BLaER1 (cell line): ENCODE data around the gene SMYD3.

ENCODE experiments used
- H3K27ac ChIP-seq: shearing (Covaris generic); formaldehyde crosslinking; 2 replicates; pipeline ENCODE4 v1.8.1; 2022
- H3K27me3 ChIP-seq: shearing (Covaris generic); formaldehyde crosslinking; 2 replicates; pipeline ENCODE4 v1.8.1; 2022
- H3K36me3 ChIP-seq: shearing (Covaris generic); formaldehyde crosslinking; 2 replicates; pipeline ENCODE4 v1.8.1; 2022
- H3K4me1 ChIP-seq: shearing (Covaris generic); formaldehyde crosslinking; 2 replicates; pipeline ENCODE4 v1.8.1; 2022
- H3K4me2 ChIP-seq: shearing (Covaris generic); formaldehyde crosslinking; 2 replicates; pipeline ENCODE4 v1.8.1; 2022
- H3K4me3 ChIP-seq: shearing (Covaris generic); formaldehyde crosslinking; 2 replicates; pipeline ENCODE4 v1.8.1; 2022
- H3K9ac ChIP-seq: shearing (Covaris generic); formaldehyde crosslinking; 2 replicates; pipeline ENCODE4 v1.8.1; 2022
- H3K9me3 ChIP-seq: shearing (Covaris generic); formaldehyde crosslinking; 2 replicates; pipeline ENCODE4 v1.8.1; 2022
- H4K20me1 ChIP-seq: shearing (Covaris generic); formaldehyde crosslinking; 2 replicates; pipeline ENCODE4 v1.8.1; 2022
- Cebpa-rat ChIP-seq: shearing (Covaris generic); IDR thresholded peaks from 2 replicates; pipeline ENCODE4 v1.8.1; 2022

Gene SMYD3

DNA sequence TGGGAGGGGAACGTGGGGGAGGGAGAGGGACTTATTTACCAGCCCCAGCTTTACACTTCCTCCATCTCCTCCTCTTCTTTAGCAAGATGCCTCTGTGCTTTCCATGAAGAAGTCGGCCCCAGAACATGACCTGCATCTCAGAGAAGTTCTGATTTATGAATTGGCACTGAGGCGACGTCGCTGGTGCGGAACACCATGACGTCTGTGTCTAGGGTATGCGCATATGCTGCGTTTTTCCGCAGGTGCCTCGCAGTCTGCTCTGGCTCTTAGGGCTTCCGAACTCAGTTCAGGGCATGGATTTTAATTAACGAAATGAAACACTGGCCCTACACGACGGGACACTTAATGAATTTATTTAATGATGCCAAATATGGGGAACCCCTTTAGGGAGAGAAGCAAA lies 510.3 kb downstream of the SMYD3 start:
- no peaks in the 10 kb centered on the region for H3K36me3 ChIP-seq
- TF ChIP-seq Cebpa-rat = no peak

DNA sequence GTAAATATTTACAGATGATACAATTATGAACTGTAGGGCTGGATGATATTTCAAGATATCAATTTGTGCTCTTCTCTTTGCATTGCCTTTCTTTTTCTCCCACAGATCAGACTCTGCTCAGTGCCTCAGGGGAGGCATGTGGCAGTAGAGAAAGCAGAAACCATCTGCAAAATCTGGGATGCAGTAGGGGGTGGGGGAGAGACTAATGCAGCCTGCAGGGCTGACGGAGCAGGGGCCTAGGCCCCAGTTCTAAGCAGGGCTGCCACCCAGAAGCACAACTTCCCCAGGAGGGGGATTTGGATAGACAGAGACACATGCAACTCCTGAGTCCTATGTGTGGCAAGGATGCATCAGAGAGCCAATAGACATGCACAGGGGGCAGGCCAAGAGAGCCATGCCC lies 511.6 kb downstream of the SMYD3 start:
- no peaks in the 10 kb centered on the region for H4K20me1 ChIP-seq
- H3K4me3 ChIP-seq = no peak overlapping the region
- H3K27me3 ChIP-seq = no peaks in the 10 kb centered on the region
- no peaks in the 10 kb centered on the region for H3K36me3 ChIP-seq
- no peaks in the 10 kb centered on the region for H3K9me3 ChIP-seq
- no peaks in the 10 kb centered on the region for H3K4me1 ChIP-seq
- H3K9ac ChIP-seq = no peak overlapping the region
- H3K27ac ChIP-seq = no peak overlapping the region
- no peak overlapping the region for H3K4me2 ChIP-seq
- no peak for TF ChIP-seq Cebpa-rat

More for the DNA sequence above, 510.3 kb downstream of the SMYD3 start:
- Histone ChIP-seq H3K27ac (no peak overlapping the region), H3K9me3 (no peaks in the 10 kb centered on the region), H3K4me2 (no peak overlapping the region), H4K20me1 (no peaks in the 10 kb centered on the region), H3K27me3 (no peaks in the 10 kb centered on the region), H3K9ac (no peak overlapping the region), H3K4me1 (no peaks in the 10 kb centered on the region), H3K4me3 (no peak overlapping the region)

DNA sequence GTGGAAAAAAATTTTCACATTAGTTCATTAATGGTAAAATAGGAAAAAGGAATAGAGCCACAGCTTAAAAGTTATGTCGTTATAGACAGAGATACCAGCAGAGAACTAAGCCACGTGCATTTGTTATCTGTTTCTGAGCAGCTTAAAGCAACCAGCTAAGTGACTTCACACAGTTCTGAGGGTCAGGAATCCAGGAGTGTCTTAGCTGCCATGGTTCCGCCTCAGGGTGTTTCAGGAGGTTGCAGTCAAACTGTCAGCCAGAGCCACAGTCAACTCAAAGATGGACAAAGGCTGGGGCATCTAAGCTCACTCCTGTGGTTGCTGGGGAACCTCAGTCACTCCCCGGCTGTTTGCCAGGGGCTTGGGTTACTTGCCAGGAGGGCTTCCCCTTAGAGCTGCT lies 515.8 kb downstream of the SMYD3 start:
- no peaks in the 10 kb centered on the region for H3K36me3 ChIP-seq
- no peaks in the 10 kb centered on the region; the same call in 1 of the 2 replicates for H3K9me3 ChIP-seq
- no peak overlapping the region for H3K9ac ChIP-seq
- no peak overlapping the region for H3K27ac ChIP-seq
- H4K20me1 ChIP-seq = no peaks in the 10 kb centered on the region
- TF ChIP-seq Cebpa-rat = no peak
- no peaks in the 10 kb centered on the region for H3K4me1 ChIP-seq
- no peak overlapping the region for H3K4me2 ChIP-seq
- H3K27me3 ChIP-seq = no peaks in the 10 kb centered on the region
- H3K4me3 ChIP-seq = no peak overlapping the region

DNA sequence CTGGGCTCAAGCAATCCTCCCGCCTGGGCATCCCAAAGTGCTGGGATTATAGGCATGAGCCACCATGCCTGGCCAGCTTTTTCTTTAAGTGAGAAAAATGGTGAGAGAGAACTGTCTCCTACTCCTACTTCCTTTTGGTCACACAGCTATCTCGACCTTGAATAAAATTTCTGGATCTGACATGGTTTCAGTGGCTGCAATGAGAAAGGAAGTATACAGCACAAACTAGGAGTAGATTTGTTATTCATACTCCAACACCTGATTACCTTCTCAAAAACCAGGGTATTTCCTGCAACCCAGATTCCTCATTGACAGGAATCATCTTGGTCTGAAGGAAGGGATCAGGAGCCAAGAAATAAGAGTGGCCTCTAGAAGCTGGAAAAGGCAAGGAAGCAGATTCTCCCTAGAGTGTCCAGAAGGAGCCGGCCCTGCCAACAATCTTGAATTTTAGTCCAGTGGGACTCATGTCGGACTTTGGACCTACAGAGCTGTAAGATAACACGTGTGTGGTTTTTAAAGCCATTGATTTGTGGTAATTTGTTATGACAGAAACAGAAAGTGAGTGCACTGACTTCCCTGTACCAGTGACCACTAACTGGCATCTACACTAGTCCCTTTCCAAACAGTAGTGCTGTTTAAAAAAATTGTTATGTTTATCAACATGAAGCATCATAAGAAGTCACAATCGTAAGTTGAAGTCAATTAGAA lies 516.6 kb downstream of the SMYD3 start:
- Histone ChIP-seq H3K9ac (no peak overlapping the region), H3K27me3 (no peaks in the 10 kb centered on the region), H3K4me3 (no peak overlapping the region), H3K9me3 (no peaks in the 10 kb centered on the region; the same call in 1 of the 2 replicates), H3K27ac (no peak overlapping the region), H3K4me2 (no peak overlapping the region), H4K20me1 (no peaks in the 10 kb centered on the region), H3K36me3 (no peaks in the 10 kb centered on the region), H3K4me1 (no peaks in the 10 kb centered on the region)
- TF ChIP-seq Cebpa-rat = no peak

DNA sequence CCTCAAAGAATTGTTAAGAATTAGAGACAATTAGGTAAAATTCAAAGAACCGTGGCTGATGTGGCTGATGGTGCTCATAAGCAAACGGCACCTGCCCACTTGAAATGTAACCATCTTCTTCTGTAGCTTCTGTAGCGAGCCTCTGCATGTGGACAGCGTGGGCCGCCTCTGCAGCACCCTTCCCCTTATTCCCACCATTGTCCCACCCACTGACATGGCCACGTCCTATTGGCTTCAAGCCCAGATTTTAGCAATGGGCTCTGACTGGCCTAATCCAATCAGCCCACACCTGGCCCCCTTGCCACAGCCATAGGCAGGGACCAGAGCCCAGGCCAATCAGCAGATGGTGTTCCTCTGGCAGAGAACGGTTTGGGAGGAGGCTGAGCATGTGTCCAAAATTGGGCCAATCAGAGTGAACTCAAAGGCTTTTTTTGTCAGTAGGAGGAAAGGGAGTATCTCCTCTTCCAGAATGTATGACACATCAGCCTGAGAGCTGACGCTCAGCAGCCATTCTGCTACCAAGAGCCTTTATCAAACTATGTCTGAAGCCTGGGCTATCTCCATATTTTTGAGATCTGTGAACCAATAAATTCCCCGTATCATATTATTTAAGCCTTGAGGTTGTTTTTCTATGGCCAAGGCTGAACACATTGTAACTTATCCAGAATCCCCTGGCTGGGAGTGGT lies 518.5 kb downstream of the SMYD3 start:
- no peak overlapping the region for H3K27ac ChIP-seq
- no peak for TF ChIP-seq Cebpa-rat
- no peaks in the 10 kb centered on the region for H3K36me3 ChIP-seq
- H3K9me3 ChIP-seq = no peaks in the 10 kb centered on the region; the same call in 1 of the 2 replicates
- no peaks in the 10 kb centered on the region for H4K20me1 ChIP-seq
- H3K4me2 ChIP-seq = no peak overlapping the region
- no peak overlapping the region for H3K9ac ChIP-seq
- H3K4me3 ChIP-seq = no peak overlapping the region
- H3K4me1 ChIP-seq = no peaks in the 10 kb centered on the region
- H3K27me3 ChIP-seq = no peaks in the 10 kb centered on the region

DNA sequence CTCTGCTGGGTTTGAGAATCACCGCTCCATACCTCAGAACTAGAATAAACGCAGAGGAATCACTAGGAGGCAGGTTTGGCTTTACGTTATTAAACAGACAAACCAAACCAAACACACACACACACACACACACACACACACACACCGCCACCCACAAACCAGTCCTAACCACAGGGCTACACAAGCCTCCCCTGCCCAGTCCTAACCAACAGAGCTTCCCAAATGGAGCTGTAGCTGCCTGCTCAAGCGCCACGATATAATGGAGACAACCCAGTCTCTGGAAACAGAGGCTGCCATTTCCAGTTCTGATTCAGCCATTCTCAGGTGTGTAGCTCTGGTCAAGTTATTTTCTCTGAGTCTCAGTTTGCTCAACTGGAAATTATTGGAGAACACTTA lies 519.1 kb downstream of the SMYD3 start:
- TF ChIP-seq Cebpa-rat = no peak

DNA sequence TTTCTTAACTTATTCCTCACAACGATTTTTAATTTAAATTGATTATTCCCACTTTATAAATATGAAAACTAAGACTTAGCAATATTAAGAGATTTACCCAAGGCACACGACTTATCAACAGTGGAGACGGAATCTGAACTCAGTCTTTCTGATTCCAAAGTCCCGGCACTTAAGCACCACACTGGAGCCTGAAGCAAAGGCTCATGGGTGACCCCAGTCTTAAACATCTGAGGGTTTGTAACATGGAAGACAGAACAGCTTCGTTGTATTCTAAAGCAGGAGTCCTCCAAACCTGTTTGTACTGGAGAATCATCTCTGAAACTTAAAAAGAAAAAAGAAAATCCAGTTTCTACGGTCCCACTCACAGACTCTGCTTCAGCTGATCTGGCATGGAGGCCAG lies 519.5 kb downstream of the SMYD3 start:
- no peak for TF ChIP-seq Cebpa-rat
- no peaks in the 10 kb centered on the region for H3K27me3 ChIP-seq
- no peaks in the 10 kb centered on the region for H3K36me3 ChIP-seq
- H3K9me3 ChIP-seq = no peaks in the 10 kb centered on the region; the same call in 1 of the 2 replicates
- no peaks in the 10 kb centered on the region for H3K4me1 ChIP-seq
- no peak overlapping the region for H3K4me3 ChIP-seq
- no peak overlapping the region for H3K4me2 ChIP-seq
- H3K27ac ChIP-seq = no peak overlapping the region
- no peak overlapping the region for H3K9ac ChIP-seq
- no peaks in the 10 kb centered on the region for H4K20me1 ChIP-seq

More for the DNA sequence above, 519.1 kb downstream of the SMYD3 start:
- H3K27me3 ChIP-seq = no peaks in the 10 kb centered on the region
- H3K4me1 ChIP-seq = no peaks in the 10 kb centered on the region
- H3K4me3 ChIP-seq = no peak overlapping the region
- no peak overlapping the region for H3K27ac ChIP-seq
- H3K4me2 ChIP-seq = no peak overlapping the region
- H3K9ac ChIP-seq = no peak overlapping the region
- no peaks in the 10 kb centered on the region for H4K20me1 ChIP-seq
- no peaks in the 10 kb centered on the region; the same call in 1 of the 2 replicates for H3K9me3 ChIP-seq
- no peaks in the 10 kb centered on the region for H3K36me3 ChIP-seq

DNA sequence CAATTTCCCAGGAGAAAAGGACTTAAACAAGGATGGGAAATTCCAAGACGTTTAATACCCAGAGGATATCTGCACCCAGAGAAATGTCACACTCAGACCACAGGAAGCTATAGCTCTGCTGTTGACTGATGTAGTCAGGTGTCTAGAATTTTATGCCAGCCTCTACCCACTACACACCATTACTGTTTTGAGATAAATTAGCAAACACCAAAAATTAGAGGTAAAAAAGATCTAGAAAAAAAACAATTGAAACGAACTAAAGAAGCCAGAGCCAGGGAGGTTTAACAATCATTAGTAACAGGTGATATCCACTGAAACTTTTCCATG lies 519.9 kb downstream of the SMYD3 start:
- Histone ChIP-seq H3K4me1 (no peaks in the 10 kb centered on the region), H3K4me3 (no peak overlapping the region), H3K9ac (no peak overlapping the region), H3K4me2 (no peak overlapping the region), H4K20me1 (no peaks in the 10 kb centered on the region), H3K27ac (no peak overlapping the region), H3K27me3 (no peaks in the 10 kb centered on the region), H3K36me3 (no peaks in the 10 kb centered on the region), H3K9me3 (no peaks in the 10 kb centered on the region; the same call in 1 of the 2 replicates)
- no peak for TF ChIP-seq Cebpa-rat

DNA sequence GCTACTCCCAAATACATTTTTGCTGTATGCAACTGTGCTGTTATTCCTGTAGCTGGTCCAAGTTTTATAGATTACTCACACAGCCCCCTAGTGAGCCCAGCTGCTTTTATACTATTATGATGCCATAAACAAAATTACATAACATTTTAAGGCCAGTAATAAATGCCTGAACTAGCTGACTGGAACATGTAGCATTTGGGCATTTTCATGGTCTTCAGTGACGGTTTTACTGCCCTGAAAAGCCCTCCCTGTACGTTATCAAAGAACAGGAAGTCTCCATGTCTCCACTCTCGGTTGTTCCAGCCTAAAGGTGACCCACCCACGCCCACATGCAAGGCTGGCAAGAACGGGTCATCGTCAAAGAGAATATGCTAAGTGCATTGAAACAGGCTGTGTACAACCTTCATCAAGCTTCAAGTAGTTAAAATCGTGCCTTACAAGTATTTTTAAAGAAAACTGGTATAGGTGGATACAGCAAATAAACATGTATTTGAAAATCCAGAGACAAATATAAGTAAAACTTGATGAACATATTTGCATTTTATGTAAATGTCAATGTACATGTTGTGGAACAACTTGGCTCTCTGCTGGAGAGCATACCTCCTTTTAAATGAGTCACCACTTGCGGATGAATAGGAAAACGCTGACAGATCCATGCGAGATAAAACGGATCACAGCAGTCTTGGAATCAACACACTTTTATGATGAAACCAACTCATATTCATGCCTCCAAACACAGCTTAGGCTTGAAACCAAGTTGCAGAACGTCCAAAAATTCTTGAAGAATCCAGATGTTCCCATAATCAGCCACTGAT lies 520.5 kb downstream of the SMYD3 start:
- Histone ChIP-seq H3K9ac (no peak overlapping the region), H3K4me3 (no peak overlapping the region), H3K36me3 (no peaks in the 10 kb centered on the region), H3K27ac (no peak overlapping the region), H3K27me3 (no peaks in the 10 kb centered on the region), H3K4me2 (no peak overlapping the region), H3K9me3 (no peaks in the 10 kb centered on the region; the same call in 1 of the 2 replicates), H3K4me1 (no peaks in the 10 kb centered on the region), H4K20me1 (no peaks in the 10 kb centered on the region)
- TF ChIP-seq Cebpa-rat = no peak
